ENCODE measurements around the gene C17orf67.

Gene C17orf67

DNA sequence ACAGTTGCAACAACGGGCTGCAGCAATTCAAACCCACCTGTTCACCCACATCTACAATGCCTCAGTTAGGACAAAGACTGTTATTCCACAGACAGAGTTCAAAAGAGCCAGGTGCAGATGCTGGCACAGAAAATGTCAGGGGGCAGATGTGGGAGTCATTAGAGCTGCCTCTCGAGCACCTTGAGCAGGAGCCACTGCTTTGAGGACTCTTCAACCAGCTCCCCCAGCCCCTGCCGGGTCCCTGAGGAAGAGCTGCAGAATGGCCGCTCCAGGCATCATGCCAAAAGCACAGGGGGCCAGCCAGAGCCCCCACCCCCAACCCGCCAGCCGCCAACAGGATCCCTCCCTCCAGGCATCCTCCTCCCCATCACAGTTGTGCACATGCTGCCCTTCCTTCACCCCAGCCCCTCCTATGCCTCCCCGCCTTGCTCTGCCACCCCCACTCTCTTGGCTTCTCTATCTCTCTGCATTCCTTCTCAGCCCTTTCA, 20.8 kb downstream of the C17orf67 start:
- no peak overlapping the region for H3K9ac ChIP-seq (ENCODE audit: low read depth, low read length, poor library complexity)
- no peaks in the 10 kb centered on the region for H3K9me3 ChIP-seq (replicated peaks in 1 of 2; ENCODE audit: control insufficient read depth in 2 of 2, insufficient read depth in 1 of 2, low read depth in 1 of 2, low read length in 2 of 2)
- no peaks in the 10 kb centered on the region for H3K79me1 ChIP-seq (ENCODE audit: low read depth, low read length)
- no peak overlapping the region for H3K4ac ChIP-seq (ENCODE audit: low read length)
- no peak overlapping the region for H2BK15ac ChIP-seq (ENCODE audit: low read length)
- no peak overlapping the region for H3K14ac ChIP-seq (ENCODE audit: low read length)
- WGBS, 2 donors (ENCODE audit: extremely low coverage in 2 of 2, insufficient read length in 2 of 2, insufficient replicate concordance in 1 of 2) = no CpG with 5 or more reads among the region's 7 CpGs
- no peak overlapping the region for H4K8ac ChIP-seq (ENCODE audit: low read depth, low read length)
- H3K4me1 ChIP-seq (ENCODE audit: control insufficient read depth in 2 of 2, insufficient read depth in 1 of 2, low read depth in 1 of 2, low read length in 2 of 2) = peaks cover 0 to 10% of the 10 kb centered on the region in 2 donors
- peaks cover 0 to 41% (median 0%) of the 10 kb centered on the region in 3 experiments for H3K27me3 ChIP-seq (ENCODE audit: control insufficient read depth in 3 of 3, insufficient read depth in 3 of 3, low read depth in 1 of 3, low read length in 3 of 3)
- no peak overlapping the region for H2AK5ac ChIP-seq (ENCODE audit: low read depth, low read length)
- H4K91ac ChIP-seq (ENCODE audit: low read depth, low read length, poor library complexity) = no peak overlapping the region
- H3K27ac ChIP-seq (replicated peaks; ENCODE audit: low read length) = no peak overlapping the region
- H3K4me3 ChIP-seq (ENCODE audit: low read length in 2 of 2) = no peak overlapping the region
- no peak overlapping the region for H3K4me2 ChIP-seq (ENCODE audit: insufficient read depth, low read length, poor library complexity, severe bottlenecking)
- no peaks in the 10 kb centered on the region for H3K36me3 ChIP-seq (replicated peaks in 1 of 2; ENCODE audit: control insufficient read depth in 2 of 2, insufficient read depth in 2 of 2, low read length in 2 of 2)
- no peak overlapping the region for H2AFZ ChIP-seq (ENCODE audit: low read length)
- no peak overlapping the region for H2BK5ac ChIP-seq (ENCODE audit: low read length)
- no peak overlapping the region for H2BK12ac ChIP-seq (ENCODE audit: low read length)
- no peak for DNase-seq (ENCODE audit: low spot score)
- no peak overlapping the region for H3K23ac ChIP-seq (ENCODE audit: low read depth, low read length, poor library complexity)
- H2BK120ac ChIP-seq (ENCODE audit: low read depth, low read length) = no peak overlapping the region
- H3K18ac ChIP-seq (ENCODE audit: low read length) = no peak overlapping the region

DNA sequence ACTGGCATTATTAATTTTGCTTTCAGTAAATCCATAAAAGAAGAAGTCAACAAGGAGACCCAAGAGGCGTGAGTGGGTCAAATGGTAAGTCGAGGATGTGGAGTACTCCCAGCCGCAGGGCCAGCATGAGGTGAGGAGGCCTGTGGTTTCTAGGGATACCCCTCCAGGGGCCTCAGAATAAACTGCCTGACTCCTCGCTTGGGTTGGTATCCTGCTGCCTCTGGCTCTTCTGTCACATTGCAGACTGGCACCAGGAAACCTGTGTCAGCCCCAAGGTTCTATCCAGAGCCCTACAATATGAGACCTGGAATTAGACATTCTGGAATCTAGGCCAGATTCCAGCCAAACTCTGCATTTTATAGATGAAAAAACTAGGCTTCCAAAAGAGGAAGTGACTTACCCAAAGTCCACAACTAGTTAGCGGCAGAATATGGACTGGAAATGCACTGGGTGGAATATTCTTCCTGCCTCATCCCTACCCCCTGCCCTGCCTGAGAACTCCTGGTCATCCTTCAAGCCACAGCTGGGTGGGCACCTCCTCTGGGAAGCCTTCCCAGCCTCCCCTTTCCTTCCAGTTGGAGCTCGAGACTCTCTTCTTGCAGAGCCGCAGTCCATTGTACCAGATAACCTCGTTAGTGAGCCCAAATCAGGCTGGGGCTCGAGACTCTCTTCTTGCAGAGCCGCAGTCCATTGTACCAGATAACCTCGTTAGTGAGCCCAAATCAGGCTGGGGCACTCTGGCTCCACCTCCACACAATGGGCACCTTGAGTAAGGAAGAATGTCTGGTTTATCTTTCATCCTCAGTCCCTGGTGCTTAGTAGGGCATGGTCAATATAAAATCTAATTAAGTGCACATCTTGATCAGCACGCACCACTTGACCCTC, 22.6 kb downstream of the C17orf67 start:
- H3K4me2 ChIP-seq (ENCODE audit: insufficient read depth, low read length, poor library complexity, severe bottlenecking) = no peak overlapping the region
- H2BK120ac ChIP-seq (ENCODE audit: low read depth, low read length) = no peak overlapping the region
- H2AFZ ChIP-seq (ENCODE audit: low read length) = no peak overlapping the region
- no peak overlapping the region for H3K18ac ChIP-seq (ENCODE audit: low read length)
- no peak overlapping the region for H3K14ac ChIP-seq (ENCODE audit: low read length)
- H3K4me3 ChIP-seq (ENCODE audit: low read length in 2 of 2) = no peak overlapping the region
- no peaks in the 10 kb centered on the region for H3K36me3 ChIP-seq (replicated peaks in 1 of 2; ENCODE audit: control insufficient read depth in 2 of 2, insufficient read depth in 2 of 2, low read length in 2 of 2)
- no peak overlapping the region for H3K27ac ChIP-seq (replicated peaks; ENCODE audit: low read length)
- H4K8ac ChIP-seq (ENCODE audit: low read depth, low read length) = no peak overlapping the region
- no peak for DNase-seq (ENCODE audit: low spot score)
- H3K9ac ChIP-seq (ENCODE audit: low read depth, low read length, poor library complexity) = no peak overlapping the region
- no peak overlapping the region for H2BK5ac ChIP-seq (ENCODE audit: low read length)
- H3K9me3 ChIP-seq (replicated peaks in 1 of 2; ENCODE audit: control insufficient read depth in 2 of 2, insufficient read depth in 1 of 2, low read depth in 1 of 2, low read length in 2 of 2) = no peaks in the 10 kb centered on the region
- H3K4me1 ChIP-seq (ENCODE audit: control insufficient read depth in 2 of 2, insufficient read depth in 1 of 2, low read depth in 1 of 2, low read length in 2 of 2) = peaks cover 0 to 10% of the 10 kb centered on the region in 2 donors
- H3K23ac ChIP-seq (ENCODE audit: low read depth, low read length, poor library complexity) = no peak overlapping the region
- H2BK12ac ChIP-seq (ENCODE audit: low read length) = no peak overlapping the region
- WGBS, 2 donors (ENCODE audit: extremely low coverage in 2 of 2, insufficient read length in 2 of 2, insufficient replicate concordance in 1 of 2) = no CpG with 5 or more reads among the region's 12 CpGs
- H2AK5ac ChIP-seq (ENCODE audit: low read depth, low read length) = no peak overlapping the region
- no peaks in the 10 kb centered on the region for H3K79me1 ChIP-seq (ENCODE audit: low read depth, low read length)
- no peak overlapping the region for H3K4ac ChIP-seq (ENCODE audit: low read length)
- H2BK15ac ChIP-seq (ENCODE audit: low read length) = no peak overlapping the region
- peaks cover 0 to 35% (median 0%) of the 10 kb centered on the region in 3 experiments for H3K27me3 ChIP-seq (ENCODE audit: control insufficient read depth in 3 of 3, insufficient read depth in 3 of 3, low read depth in 1 of 3, low read length in 3 of 3)
- no peak overlapping the region for H4K91ac ChIP-seq (ENCODE audit: low read depth, low read length, poor library complexity)

DNA sequence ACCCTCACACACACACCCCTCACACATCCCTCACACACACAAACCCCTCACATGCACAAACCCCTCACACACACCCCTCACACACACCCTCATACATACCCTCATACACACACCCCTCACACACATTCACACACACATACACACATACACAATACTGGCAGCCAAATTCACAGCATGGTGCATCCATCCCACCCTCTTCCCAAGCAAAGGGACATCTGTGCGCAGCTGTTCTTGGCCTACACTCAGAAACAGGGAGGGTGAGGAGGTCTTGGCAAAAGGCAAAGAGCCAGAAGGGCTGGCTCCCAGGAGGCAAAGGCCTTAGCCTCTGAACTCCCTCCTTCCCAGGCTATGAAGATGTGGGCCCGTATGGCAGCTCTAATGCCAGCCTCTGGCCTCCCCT, 23.4 kb downstream of the C17orf67 start:
- H3K9ac ChIP-seq (ENCODE audit: low read depth, low read length, poor library complexity) = no peak overlapping the region
- H4K8ac ChIP-seq (ENCODE audit: low read depth, low read length) = no peak overlapping the region
- H3K23ac ChIP-seq (ENCODE audit: low read depth, low read length, poor library complexity) = no peak overlapping the region
- no CpG with 5 or more reads among the region's 2 CpGs for WGBS, 2 donors (ENCODE audit: extremely low coverage in 2 of 2, insufficient read length in 2 of 2, insufficient replicate concordance in 1 of 2)
- no peak for DNase-seq (ENCODE audit: low spot score)
- peaks cover 0 to 32% (median 0%) of the 10 kb centered on the region in 3 experiments for H3K27me3 ChIP-seq (ENCODE audit: control insufficient read depth in 3 of 3, insufficient read depth in 3 of 3, low read depth in 1 of 3, low read length in 3 of 3)
- no peak overlapping the region for H3K27ac ChIP-seq (replicated peaks; ENCODE audit: low read length)
- H3K9me3 ChIP-seq (replicated peaks in 1 of 2; ENCODE audit: control insufficient read depth in 2 of 2, insufficient read depth in 1 of 2, low read depth in 1 of 2, low read length in 2 of 2) = no peaks in the 10 kb centered on the region
- no peak overlapping the region for H3K4ac ChIP-seq (ENCODE audit: low read length)
- H2AFZ ChIP-seq (ENCODE audit: low read length) = no peak overlapping the region
- no peak overlapping the region for H2AK5ac ChIP-seq (ENCODE audit: low read depth, low read length)
- H3K4me3 ChIP-seq (ENCODE audit: low read length in 2 of 2) = no peak overlapping the region
- peak overlapping the region; percentile 23 for H3K18ac ChIP-seq (ENCODE audit: low read length)
- H2BK120ac ChIP-seq (ENCODE audit: low read depth, low read length) = no peak overlapping the region
- no peak overlapping the region for H2BK5ac ChIP-seq (ENCODE audit: low read length)
- no peaks in the 10 kb centered on the region for H3K36me3 ChIP-seq (replicated peaks in 1 of 2; ENCODE audit: control insufficient read depth in 2 of 2, insufficient read depth in 2 of 2, low read length in 2 of 2)
- no peak overlapping the region for H3K4me2 ChIP-seq (ENCODE audit: insufficient read depth, low read length, poor library complexity, severe bottlenecking)
- no peak overlapping the region for H4K91ac ChIP-seq (ENCODE audit: low read depth, low read length, poor library complexity)
- H3K79me1 ChIP-seq (ENCODE audit: low read depth, low read length) = no peaks in the 10 kb centered on the region
- no peak overlapping the region for H3K14ac ChIP-seq (ENCODE audit: low read length)
- peaks cover 0 to 10% of the 10 kb centered on the region in 2 donors for H3K4me1 ChIP-seq (ENCODE audit: control insufficient read depth in 2 of 2, insufficient read depth in 1 of 2, low read depth in 1 of 2, low read length in 2 of 2)
- H2BK15ac ChIP-seq (ENCODE audit: low read length) = no peak overlapping the region
- H2BK12ac ChIP-seq (ENCODE audit: low read length) = no peak overlapping the region

DNA sequence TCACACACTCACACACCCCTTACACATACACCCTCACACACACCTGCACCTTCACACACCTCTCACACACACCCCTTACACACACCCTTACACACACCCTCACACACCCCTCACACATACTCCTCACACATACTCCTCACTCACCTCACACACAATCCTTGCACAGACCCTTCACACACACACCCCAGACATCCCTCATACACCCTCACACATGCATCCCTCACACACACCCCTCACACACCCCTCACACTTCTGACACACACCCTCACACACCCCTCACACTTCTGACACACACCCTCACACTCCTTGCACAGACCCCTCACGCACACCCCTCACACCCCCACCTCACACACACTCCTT, 23.9 kb downstream of the C17orf67 start:
- Histone ChIP-seq H2BK5ac (ENCODE audit: low read length) (no peak overlapping the region), H2BK12ac (ENCODE audit: low read length) (no peak overlapping the region), H2AK5ac (ENCODE audit: low read depth, low read length) (no peak overlapping the region), H3K79me1 (ENCODE audit: low read depth, low read length) (no peaks in the 10 kb centered on the region), H3K23ac (ENCODE audit: low read depth, low read length, poor library complexity) (peak overlapping the region; percentile 9), H2BK120ac (ENCODE audit: low read depth, low read length) (no peak overlapping the region), H3K4me3 (ENCODE audit: low read length in 2 of 2) (no peak overlapping the region), H3K4me1 (ENCODE audit: control insufficient read depth in 2 of 2, insufficient read depth in 1 of 2, low read depth in 1 of 2, low read length in 2 of 2) (peaks cover 0 to 10% of the 10 kb centered on the region in 2 donors), H4K8ac (ENCODE audit: low read depth, low read length) (no peak overlapping the region), H3K14ac (ENCODE audit: low read length) (peak overlapping the region; percentile 26), H3K27ac (replicated peaks; ENCODE audit: low read length) (no peak overlapping the region), H3K27me3 (ENCODE audit: control insufficient read depth in 3 of 3, insufficient read depth in 3 of 3, low read depth in 1 of 3, low read length in 3 of 3) (peaks cover 0 to 29% (median 0%) of the 10 kb centered on the region in 3 experiments), H2AFZ (ENCODE audit: low read length) (no peak overlapping the region), H3K18ac (ENCODE audit: low read length) (no peak overlapping the region), H3K4ac (ENCODE audit: low read length) (no peak overlapping the region), H2BK15ac (ENCODE audit: low read length) (no peak overlapping the region), H3K9me3 (replicated peaks in 1 of 2; ENCODE audit: control insufficient read depth in 2 of 2, insufficient read depth in 1 of 2, low read depth in 1 of 2, low read length in 2 of 2) (no peaks in the 10 kb centered on the region), H3K4me2 (ENCODE audit: insufficient read depth, low read length, poor library complexity, severe bottlenecking) (no peak overlapping the region), H3K36me3 (replicated peaks in 1 of 2; ENCODE audit: control insufficient read depth in 2 of 2, insufficient read depth in 2 of 2, low read length in 2 of 2) (no peaks in the 10 kb centered on the region), H4K91ac (ENCODE audit: low read depth, low read length, poor library complexity) (no peak overlapping the region), H3K9ac (ENCODE audit: low read depth, low read length, poor library complexity) (no peak overlapping the region)
- no CpG with 5 or more reads among the region's 1 CpG for WGBS, 2 donors (ENCODE audit: extremely low coverage in 2 of 2, insufficient read length in 2 of 2, insufficient replicate concordance in 1 of 2)
- DNase-seq (ENCODE audit: low spot score) = no peak

All from neuronal stem cell (in vitro differentiated cells).